GM12878 (cell line): Measurements from ENCODE around the gene ATP5PO. TPM values are rescaled to one million over a fixed set of nuclear protein-coding genes. Genes with fewer than 3 reads are reported as not detected.

Experiments used
- ATAC-seq: fragments of 200-7000 bp; cut with Tn5 transposase; 3 replicates; pipeline ENCODE4 v1.9.1; 2020; ENCODE audit warnings: mild to moderate bottlenecking, moderate library complexity
- BruUV-seq: library from RNA; stranded (reverse); fragments of 400-500 nt; replicated peaks from 2 replicates; lab custom pipeline; 2021; lab: Mats Ljungman, UMichigan
- CTCF ChIA-PET: fragments of 300-600 bp; sonication (Branson Sonifier 250); formaldehyde crosslinking; extraction: SDS; loops from one replicate; lab custom pipeline; 2021; ENCODE audit warnings: inconsistent platforms; lab: Yijun Ruan, JAX
- POLR2A ChIA-PET: fragments of 350-600 bp; formaldehyde crosslinking; extraction: SDS; loops from one replicate; lab custom pipeline; 2021; ENCODE audit warnings: inconsistent platforms; lab: Charles Lee
- RAD21 ChIA-PET: fragments of 300-600 bp; sonication (Branson Sonifier 250); formaldehyde crosslinking; loops from one replicate; lab custom pipeline; 2023; ENCODE audit warnings: antibody characterized with exemption; ENCODE audit not compliant: unreplicated experiment; lab: Charles Lee
- SMC1A ChIA-PET: fragments of 300-600 bp; sonication (Branson Sonifier 250); formaldehyde crosslinking; loops from one replicate; lab custom pipeline; 2023; ENCODE audit not compliant: unreplicated experiment, uncharacterized antibody; lab: Charles Lee
- DNase-seq: peaks from one replicate; pipeline ENCODE4 v3.0.0-alpha.2; 2011; ENCODE audit warnings: low read depth, low spot score
- FAIRE-seq: peaks from 3 replicates; lab custom pipeline; 2011; peaks lifted over from hg19 to GRCh38; lab: Jason Lieb, UNC
- H2AFZ ChIP-seq: 2 replicates; pipeline ENCODE4 v1.6.0; 2011; ENCODE audit warnings: low read depth, low read length, control low read depth; ENCODE audit not compliant: control insufficient read depth
- H3K27ac ChIP-seq: 2 replicates; pipeline ENCODE4 v1.5.1; 2011; ENCODE audit warnings: control low read depth; ENCODE audit not compliant: control insufficient read depth, insufficient read depth
- H3K27me3 ChIP-seq, 2 experiments: replicated peaks in 1 of 2; 2 replicates each; pipeline versions ENCODE4 v1.6.0 to v1.6.1; 2011; ENCODE audit warnings: low read length in 1 of 2; ENCODE audit not compliant: control insufficient read depth in 2 of 2, insufficient read depth in 2 of 2
- H3K36me3 ChIP-seq, 2 experiments: 2 replicates each; pipeline ENCODE4 v1.5.1; 2011; ENCODE audit warnings: low read length in 1 of 2; ENCODE audit not compliant: control insufficient read depth in 2 of 2, insufficient read depth in 2 of 2
- H3K4me1 ChIP-seq: 2 replicates; pipeline ENCODE4 v1.6.1; 2011; ENCODE audit warnings: mild to moderate bottlenecking, low read length, moderate library complexity, mixed read lengths; ENCODE audit not compliant: control insufficient read depth, insufficient read depth
- H3K4me2 ChIP-seq: 2 replicates; pipeline ENCODE4 v1.6.0; 2011; ENCODE audit warnings: control low read depth; ENCODE audit not compliant: control insufficient read depth, insufficient read depth
- H3K4me3 ChIP-seq: fragments of 200-600 bp; sonication (generic); 2 replicates; pipeline ENCODE4 v1.5.1; 2016
- H3K79me2 ChIP-seq: 2 replicates; pipeline ENCODE4 v1.6.0; 2011; ENCODE audit warnings: low read length; ENCODE audit not compliant: control insufficient read depth, insufficient read depth
- H3K9ac ChIP-seq: 2 replicates; pipeline ENCODE4 v1.8.0; 2011; ENCODE audit warnings: low read length, control low read depth, mixed read lengths; ENCODE audit not compliant: control insufficient read depth, insufficient read depth
- H3K9me3 ChIP-seq: replicated peaks from 3 replicates; pipeline ENCODE4 v1.5.1; 2011; ENCODE audit warnings: mild to moderate bottlenecking, low read length; ENCODE audit not compliant: control insufficient read depth, insufficient read depth
- H4K20me1 ChIP-seq: 2 replicates; pipeline ENCODE4 v1.6.0; 2011; ENCODE audit not compliant: control insufficient read depth, insufficient read depth
- CHD1 ChIP-seq: IDR thresholded peaks from 2 replicates; pipeline ENCODE4 v1.6.1; 2012; ENCODE audit warnings: low read depth, low read length, improper control_type of control experiment
- CHD4 ChIP-seq: fragments of 200-600 bp; sonication (generic); IDR thresholded peaks from 2 replicates; pipeline ENCODE4 v1.6.1; 2016; ENCODE audit warnings: mild to moderate bottlenecking
- CREM ChIP-seq: IDR thresholded peaks from 2 replicates; pipeline ENCODE4 v1.6.1; 2014; ENCODE audit warnings: antibody characterized with exemption, low read depth
- HDAC2 ChIP-seq: fragments of 200-600 bp; sonication (generic); IDR thresholded peaks from 2 replicates; pipeline ENCODE4 v1.6.1; 2017
- JUNB ChIP-seq: IDR thresholded peaks from 2 replicates; pipeline ENCODE4 v1.6.1; 2016; ENCODE audit warnings: antibody characterized with exemption, mild to moderate bottlenecking
- JUND ChIP-seq: IDR thresholded peaks from 2 replicates; pipeline ENCODE4 v1.6.1; 2012; ENCODE audit warnings: low read depth, mild to moderate bottlenecking, low read length, improper control_type of control experiment, moderate library complexity
- MEF2A ChIP-seq: IDR thresholded peaks from 2 replicates; pipeline ENCODE4 v1.6.1; 2011; ENCODE audit warnings: low read depth, mild to moderate bottlenecking, low read length, moderate library complexity; ENCODE audit not compliant: insufficient read depth
- MTA3 ChIP-seq: IDR thresholded peaks from 2 replicates; pipeline ENCODE4 v1.6.1; 2012; ENCODE audit warnings: low read length, inconsistent platforms, borderline replicate concordance
- POLR2A ChIP-seq: IDR thresholded peaks from 2 replicates; pipeline ENCODE4 v1.6.1; 2011; ENCODE audit warnings: low read depth, mild to moderate bottlenecking, low read length
- POLR2AphosphoS2 ChIP-seq: IDR thresholded peaks from 2 replicates; pipeline ENCODE4 v1.6.1; 2011; ENCODE audit warnings: low read depth, mild to moderate bottlenecking, low read length, improper control_type of control experiment, moderate library complexity
- RAD51 ChIP-seq: fragments of 450-650 bp; IDR thresholded peaks from 2 replicates; pipeline ENCODE4 v1.6.1; 2016; ENCODE audit warnings: moderate library complexity, mild to moderate bottlenecking, inconsistent platforms
- RFX5 ChIP-seq: IDR thresholded peaks from 2 replicates; pipeline ENCODE4 v1.6.1; 2011; ENCODE audit warnings: low read depth, low read length, improper control_type of control experiment
- SPI1 ChIP-seq: IDR thresholded peaks from 2 replicates; pipeline ENCODE4 v1.6.1; 2011; ENCODE audit warnings: low read depth, mild to moderate bottlenecking, low read length, moderate library complexity, borderline replicate concordance; ENCODE audit not compliant: insufficient read depth
- SREBF1 ChIP-seq: IDR thresholded peaks from 2 replicates; pipeline ENCODE4 v1.6.1; 2012; ENCODE audit warnings: mild to moderate bottlenecking, low read length
- ZNF592 ChIP-seq: fragments of 450-650 bp; IDR thresholded peaks from 2 replicates; pipeline ENCODE4 v1.6.1; 2017; ENCODE audit warnings: mild to moderate bottlenecking, moderate library complexity
- ZNF687 ChIP-seq: fragments of 450-650 bp; IDR thresholded peaks from 2 replicates; pipeline ENCODE4 v1.6.1; 2017; ENCODE audit warnings: mild to moderate bottlenecking, moderate library complexity
- WGBS: methylation state at CpG from one replicate; pipeline ENCODE4 v1.1.6; 2016; ENCODE audit warnings: low lambda C conversion rate; ENCODE audit not compliant: insufficient replicate concordance, insufficient coverage; ENCODE audit errors: missing lambda C conversion rate; 5-methylcytosine and 5-hydroxymethylcytosine counted together
- in situ Hi-C: fragments of 300-500 bp; cut with MboI; formaldehyde crosslinking; loops from 9 replicates; pipeline ENCODE4 v1.14.3; 2018; ENCODE audit warnings: mixed read lengths
- intact Hi-C: fragments of 100-400 bp; cut with micrococcal nuclease; formaldehyde crosslinking; loops from one replicate; pipeline ENCODE4 v1.14.2; 2022; ENCODE audit not compliant: unreplicated experiment
- polyA plus RNA-seq, 11 experiments: library from polyadenylated mRNA; depleted of rRNA in 4 of 11; unstranded in 6 of 11; stranded (reverse) in 5 of 11; fragments of >200 nt; fragmentation: Nextera tagmentation in 4 of 11; fragmentation: Illumina TruSeq in 1 of 11; extraction: Ambion mirVana in 4 of 11; extraction: Trizol in 1 of 11; gene quantifications; 1 replicate in 1 of 11; 2 replicates in 10 of 11; pipeline versions ENCODE4 v1.2.1 to v1.2.3, GENCODE V29; 2011 to 2016; ENCODE audit warnings: inconsistent platforms in 2 of 11, missing spikeins in 2 of 11, low read depth in 1 of 11
- total RNA-seq, 4 experiments: library from RNA; depleted of rRNA in 3 of 4; stranded (reverse); fragments of >200 nt in 3 of 4; fragmentation: Illumina TruSeq in 1 of 4; extraction: Trizol in 1 of 4; gene quantifications; 2 replicates each; pipeline versions ENCODE4 v1.2.1 to v1.2.3, GENCODE V29; 2013 to 2021

ATP5PO gene
- total and polyA plus RNA-seq, 10 of the 15 experiments (the other 5 are each of a cell fraction or from before 2014, with no cell fraction given) = 251 to 1,656 (median 470) TPM

- TF ChIP-seq JUND = no peak
Observed at GRCh38 chr21:33938381-33938780, 22.8 kb upstream of the ATP5PO start (continued).

- in situ Hi-C loops = no loop called here
- TF ChIP-seq SREBF1 = no peak
- no peak for TF ChIP-seq POLR2AphosphoS2
- TF ChIP-seq ZNF592 = no peak
- TF ChIP-seq RAD51 = no peak
- TF ChIP-seq MEF2A = 0 out of 2 replicates have a peak, but pooled peaks have one; percentile 26
- TF ChIP-seq MTA3 = no peak
- peak; percentile 60; the same call in 1 of the 2 replicates for TF ChIP-seq JUNB
- peak; percentile 47 for TF ChIP-seq SPI1
- no peak for TF ChIP-seq HDAC2
- TF ChIP-seq CHD4 = no peak
- no peak for TF ChIP-seq RFX5
- no peak for TF ChIP-seq CHD1
- 0 out of 2 replicates have a peak, but pooled peaks have one; percentile 43 for TF ChIP-seq ZNF687
- TF ChIP-seq CREM = peak; percentile 67; the same call in 1 of the 2 replicates
- peak; percentile 55; the same call in 1 of the 2 replicates for TF ChIP-seq POLR2A
Observed at GRCh38 chr21:33937931-33938339, 22.3 kb upstream of the ATP5PO start.

More at GRCh38 chr21:33937931-33938339, 22.3 kb upstream of the ATP5PO start:
- no TSS peak for BruUV-seq
- intact Hi-C loops = no loop called here
- FAIRE-seq (peak; percentile 66), ATAC-seq (peak; percentile 80), DNase-seq (no peak)
- ChIA-PET POLR2A (interaction anchor here (0.6 to 3.3 kb wide), 5 partner anchors 10 to 150 kb away, joined by 3 to 28 read pairs (median 4); partner anchors contain the start of gene ATP5PO), CTCF (interaction anchor here (0.7 to 7.1 kb wide), 5 partner anchors 10 to 410 kb away, joined by 3 to 59 read pairs (median 5); no protein-coding TSS in a partner anchor), RAD21 (interaction anchor here (0.6 to 5.0 kb wide), 5 partner anchors 11 to 410 kb away, joined by 4 to 35 read pairs (median 5); no protein-coding TSS in a partner anchor), SMC1A (interaction anchor here (0.6 to 4.1 kb wide), 15 partner anchors 8 to 1105 kb away, joined by 3 to 30 read pairs (median 4); no protein-coding TSS in a partner anchor)
- Histone ChIP-seq H3K36me3 (no peaks in the 10 kb centered on the region), H3K79me2 (no peaks in the 10 kb centered on the region), H3K4me3 (no peak overlapping the region), H3K9me3 (no peaks in the 10 kb centered on the region; the same call in 2 of the 3 replicates), H2AFZ (peak overlapping the region; percentile 82), H3K27ac (peak overlapping the region; percentile 15; the same call in 1 of the 2 replicates), H3K4me1 (peaks cover 9% of the 10 kb centered on the region), H3K27me3 (no peaks in the 10 kb centered on the region), H4K20me1 (no peaks in the 10 kb centered on the region), H3K9ac (no peak overlapping the region), H3K4me2 (peak overlapping the region; percentile 46; the same call in 1 of the 2 replicates)
- 25% methylated on average over 14 of the region's 14 CpGs for WGBS
